GM21723 (cell line): ENCODE measurements around the gene CTDP1.
"Not testable (repeated sequence)": the region's sequence is repeated elsewhere in the genome, so short reads cannot be mapped to it uniquely, and the experiment has no call there.

Experiments
- ATAC-seq: cut with Tn5 transposase; IDR thresholded peaks from one replicate; pipeline ENCODE4 v1.9.1; 2021; ENCODE audit warnings: mild to moderate bottlenecking, moderate library complexity; ENCODE audit not compliant: unreplicated experiment

CTDP1 gene

DNA sequence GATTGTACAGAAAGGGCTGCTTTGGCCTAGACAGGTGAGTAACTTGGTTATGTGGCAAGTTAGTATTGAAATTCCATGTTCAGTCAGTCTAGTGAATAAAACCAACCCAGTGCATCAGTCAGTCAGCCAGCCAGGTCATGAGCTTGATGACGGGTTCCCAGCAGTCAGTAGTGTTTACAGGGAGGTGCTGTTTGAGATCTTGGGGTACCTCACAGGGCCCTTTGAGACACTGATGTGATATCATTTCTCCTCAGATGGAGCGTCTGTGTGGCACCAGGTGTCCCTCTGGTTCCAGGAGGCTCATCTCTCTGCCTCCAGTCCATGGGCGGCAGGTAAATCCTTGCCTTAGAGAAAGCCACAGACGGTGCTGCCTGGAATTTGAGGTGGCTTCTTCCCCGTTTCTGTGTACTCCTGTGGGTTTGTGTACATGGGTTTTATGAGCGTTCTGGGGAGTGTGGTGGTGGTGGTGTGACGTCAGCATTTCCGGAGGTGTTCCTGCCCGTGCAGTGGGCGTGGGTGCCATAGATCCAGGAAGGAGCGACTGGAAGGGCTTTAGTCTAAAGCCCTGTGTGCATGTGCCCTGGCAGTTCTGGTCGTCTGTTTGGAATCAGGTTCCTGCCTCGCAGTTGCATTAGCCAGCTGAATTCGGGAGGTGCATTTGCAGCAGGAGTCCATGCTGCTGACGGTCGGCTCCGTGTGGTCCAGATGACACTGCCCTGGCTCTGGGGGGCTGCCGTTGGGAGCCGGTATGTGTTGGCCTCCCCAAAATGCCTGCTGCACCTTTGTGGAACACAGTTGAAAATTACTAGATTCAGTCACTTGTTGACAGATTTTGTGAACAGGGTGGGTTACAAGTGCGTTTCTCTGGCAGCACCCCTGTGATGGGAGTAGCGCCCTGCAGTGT, 2.1 kb downstream of the CTDP1 start:
- ATAC-seq: no peak

DNA sequence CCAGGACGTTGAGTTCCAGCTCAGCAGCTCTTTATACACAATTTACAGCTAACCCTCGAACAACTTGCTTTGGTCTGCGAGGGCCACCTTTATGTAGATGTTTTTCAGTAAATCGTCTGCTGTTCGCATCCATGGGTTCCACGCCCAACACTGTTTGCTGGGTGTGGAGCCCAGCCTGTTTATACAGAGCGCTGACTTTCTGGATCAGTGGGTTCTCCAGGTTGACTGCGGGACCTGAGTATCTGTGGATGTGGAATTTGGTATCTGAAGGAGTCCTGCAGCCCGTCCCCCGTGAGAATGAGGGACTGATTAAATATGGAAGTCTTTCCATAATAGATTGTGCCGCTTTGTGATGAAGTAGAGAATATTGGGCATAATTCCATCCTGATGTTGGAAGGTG, 2.9 kb downstream of the CTDP1 start:
- no peak for ATAC-seq

DNA sequence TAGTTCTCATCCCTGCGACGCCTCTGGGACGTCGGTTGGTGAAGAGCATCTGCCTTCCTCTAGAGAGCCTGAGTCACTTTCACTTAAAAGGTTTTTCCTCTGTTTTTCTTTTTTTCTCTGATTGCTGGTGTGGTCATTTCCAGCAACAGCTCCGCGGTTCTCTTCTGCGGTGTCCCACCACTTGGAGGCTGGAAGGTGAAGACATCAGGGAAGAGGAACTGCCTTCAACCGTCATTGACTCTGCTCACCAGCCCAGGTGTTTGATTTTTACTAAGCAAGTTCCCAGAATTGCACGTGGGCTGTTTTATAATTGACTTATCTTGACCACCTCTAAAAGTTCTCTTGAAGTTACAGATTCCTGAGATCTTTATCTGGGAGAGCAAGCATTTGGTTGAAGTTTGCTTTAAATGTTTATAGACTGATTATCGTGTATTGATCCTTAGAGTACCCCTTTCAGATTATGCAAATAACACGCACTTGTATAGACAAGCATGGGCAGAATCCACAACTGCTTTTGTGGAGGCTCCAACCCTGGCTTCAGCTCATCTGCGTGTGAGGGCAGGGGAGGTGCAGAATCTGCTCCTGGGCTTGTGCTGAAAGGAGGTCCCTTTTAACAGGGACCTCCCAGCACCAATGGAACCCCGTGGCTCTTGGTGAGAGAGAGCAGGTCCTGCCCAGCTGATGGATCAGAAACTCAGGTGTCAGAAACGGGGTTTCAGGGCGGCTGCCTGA, 3.5 kb downstream of the CTDP1 start:
- ATAC-seq: no peak

DNA sequence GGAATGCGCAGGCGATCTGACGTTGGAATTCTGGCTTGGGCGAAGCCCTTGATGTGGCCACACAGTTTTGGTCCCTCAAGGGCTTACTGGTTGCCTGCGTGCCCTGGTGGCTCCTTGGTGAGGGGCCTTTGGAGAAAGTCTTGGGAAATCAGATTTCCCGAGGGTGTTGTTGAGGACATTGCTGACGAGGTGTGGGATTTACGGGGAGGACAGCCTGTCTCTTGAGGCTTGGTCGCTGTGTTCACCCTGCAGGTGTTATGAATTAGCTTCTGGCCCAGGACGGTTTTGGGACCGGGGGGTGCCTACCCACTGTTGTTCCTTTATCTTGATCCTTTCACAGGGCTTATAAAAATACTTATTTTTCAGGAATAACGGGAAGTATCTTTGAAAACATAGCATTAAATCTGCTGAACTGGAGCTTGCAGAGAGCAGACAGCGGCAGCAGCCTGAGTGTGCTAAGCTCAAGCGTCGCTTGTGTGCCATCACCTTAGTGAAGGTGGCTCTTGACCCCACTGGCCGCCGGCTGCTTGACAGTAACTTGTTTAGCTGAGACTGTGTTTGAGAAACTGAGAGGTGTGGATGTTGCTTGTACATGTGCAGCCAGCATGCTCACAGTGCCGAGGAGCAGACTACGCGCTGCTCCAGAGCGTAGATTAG, 4.2 kb downstream of the CTDP1 start:
- ATAC-seq: no peak

DNA sequence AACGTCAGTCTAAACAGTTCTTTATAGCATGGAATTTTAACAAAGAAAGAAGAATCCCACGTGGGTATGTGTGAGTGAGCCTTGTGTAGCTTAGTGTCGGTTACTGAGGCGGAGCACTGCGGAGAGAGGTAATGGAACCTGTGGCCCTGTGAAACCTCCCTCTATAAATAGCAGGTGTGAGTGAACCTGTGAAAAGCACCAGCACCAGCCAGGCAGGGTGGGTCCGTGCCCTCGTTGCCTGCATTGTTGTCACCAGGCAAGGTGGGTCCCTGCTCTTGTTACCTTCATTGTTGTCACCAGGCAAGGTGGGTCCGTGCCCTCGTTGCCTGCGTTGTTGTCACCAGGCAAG, 4.7 kb downstream of the CTDP1 start:
- ATAC-seq: no peak

GRCh38 chr18:79684787-79685186, 5.2 kb downstream of the CTDP1 start:
- no peak for ATAC-seq

DNA sequence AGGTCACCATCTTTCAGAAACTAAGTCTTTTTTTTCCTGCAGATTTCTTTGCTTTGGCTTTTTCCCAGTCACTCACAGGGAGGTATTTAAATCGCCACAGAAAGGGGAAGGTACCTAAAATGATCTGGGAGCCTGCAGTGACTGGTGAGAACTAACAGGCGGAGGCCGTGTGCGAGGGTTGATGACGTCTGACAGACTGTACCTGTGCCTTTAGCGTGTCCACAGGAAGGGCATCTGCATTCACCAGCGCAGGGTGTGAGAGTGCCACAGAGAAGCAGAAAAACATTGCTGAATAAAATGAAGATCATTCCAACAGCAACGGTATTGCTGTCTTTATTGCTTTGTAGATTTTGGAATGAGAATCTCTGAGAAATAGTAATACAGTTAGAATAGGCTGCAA, 5.7 kb downstream of the CTDP1 start:
- no peak for ATAC-seq

DNA sequence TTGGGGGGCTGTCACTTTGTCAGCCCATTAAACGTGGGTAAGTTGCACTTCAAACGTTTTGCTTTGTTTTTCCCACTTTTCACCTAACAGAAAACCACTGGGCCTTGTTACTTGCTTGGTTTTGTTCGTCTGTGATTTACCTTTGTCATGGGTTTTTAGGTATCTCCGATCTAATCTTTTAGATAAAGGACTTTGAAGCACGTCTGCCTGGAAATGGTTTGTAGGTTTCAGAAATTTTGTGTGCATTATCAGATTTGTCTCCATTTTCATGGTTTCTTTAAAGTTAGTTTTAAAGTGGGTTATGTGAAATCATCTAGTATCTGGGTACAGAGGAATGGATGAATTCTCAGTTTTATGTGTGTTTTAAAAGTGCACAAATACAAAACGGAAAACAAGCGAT, 6.4 kb downstream of the CTDP1 start:
- no peak for ATAC-seq

DNA sequence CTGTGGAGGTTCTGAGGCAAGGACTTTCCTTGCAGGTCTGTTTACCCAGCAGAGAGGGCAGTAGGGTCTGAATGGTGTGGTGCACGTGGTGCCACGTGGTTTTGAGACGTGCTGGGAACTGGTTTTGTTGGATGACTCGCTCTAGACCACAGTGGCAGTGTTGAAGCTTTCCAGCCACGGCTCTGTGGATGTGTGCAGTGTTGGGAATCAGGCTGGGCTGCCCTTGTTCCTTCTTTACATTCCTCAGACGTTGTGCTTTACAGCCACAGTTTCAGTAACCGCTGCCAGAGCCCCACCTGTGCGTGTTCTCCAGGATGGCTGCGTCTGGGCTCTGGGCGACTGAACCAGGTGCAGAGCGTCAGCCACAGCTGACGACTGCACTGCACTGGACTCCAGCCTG, 8.2 kb downstream of the CTDP1 start:
- no peak for ATAC-seq

GRCh38 chr18:79690071-79690470, 10.5 kb downstream of the CTDP1 start:
- no peak for ATAC-seq

- ATAC-seq: no peak
Measured at GRCh38 chr18:79690586-79691482, 11.2 kb downstream of the CTDP1 start.

DNA sequence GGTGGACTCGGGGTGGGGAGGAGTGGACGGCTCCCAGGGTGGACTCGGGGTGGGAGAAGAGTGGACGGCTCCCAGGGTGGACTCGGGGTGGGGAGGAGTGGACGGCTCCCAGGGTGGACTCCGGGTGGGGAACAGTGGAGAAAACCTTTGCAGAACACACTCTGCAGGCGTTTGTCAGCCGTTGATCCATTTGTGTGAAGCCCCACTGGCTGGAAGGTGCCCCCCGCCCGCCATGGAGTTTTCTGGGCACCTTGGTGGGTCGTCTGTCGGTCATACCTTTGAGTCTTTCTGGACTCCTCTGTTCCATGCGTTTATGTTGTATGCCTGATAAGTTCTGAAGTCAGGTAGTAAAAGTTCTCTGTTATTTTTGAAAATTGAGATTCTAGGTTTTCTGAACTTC, 12.5 kb downstream of the CTDP1 start:
- no peak for ATAC-seq

- ATAC-seq: no peak
Measured at GRCh38 chr18:79692886-79693285, 13.3 kb downstream of the CTDP1 start.

DNA sequence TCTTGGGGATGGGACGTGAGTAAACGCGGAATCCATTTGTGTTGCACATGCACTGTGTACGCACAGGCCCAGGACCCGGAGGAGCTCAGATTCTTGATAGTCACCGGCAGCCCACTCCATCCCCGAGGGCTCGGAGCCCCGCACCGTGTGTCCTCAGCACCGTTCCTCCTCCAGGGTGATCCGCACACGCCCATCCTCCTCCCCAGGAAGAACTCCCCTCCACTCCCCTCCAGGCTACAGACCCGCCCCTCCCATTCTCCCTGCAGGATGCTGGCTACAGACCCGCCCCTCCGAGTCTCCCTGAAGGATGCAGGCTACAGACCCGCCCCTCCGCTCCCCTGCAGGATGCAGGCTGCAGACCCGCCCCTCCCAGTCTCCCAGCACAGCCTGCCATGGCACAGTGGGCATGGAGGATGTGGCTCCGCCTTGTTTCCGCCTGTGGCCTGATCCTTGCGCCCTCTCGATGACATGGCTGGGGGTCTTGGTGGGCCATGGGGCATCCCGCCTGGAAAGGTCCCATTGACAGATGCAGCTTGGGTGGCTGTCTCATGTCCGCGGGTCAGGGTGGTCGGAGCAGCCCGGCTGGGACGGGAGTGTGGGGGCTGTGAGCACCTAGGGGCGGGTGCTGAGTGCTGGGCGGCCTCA, 14.1 kb downstream of the CTDP1 start:
- no peak for ATAC-seq

DNA sequence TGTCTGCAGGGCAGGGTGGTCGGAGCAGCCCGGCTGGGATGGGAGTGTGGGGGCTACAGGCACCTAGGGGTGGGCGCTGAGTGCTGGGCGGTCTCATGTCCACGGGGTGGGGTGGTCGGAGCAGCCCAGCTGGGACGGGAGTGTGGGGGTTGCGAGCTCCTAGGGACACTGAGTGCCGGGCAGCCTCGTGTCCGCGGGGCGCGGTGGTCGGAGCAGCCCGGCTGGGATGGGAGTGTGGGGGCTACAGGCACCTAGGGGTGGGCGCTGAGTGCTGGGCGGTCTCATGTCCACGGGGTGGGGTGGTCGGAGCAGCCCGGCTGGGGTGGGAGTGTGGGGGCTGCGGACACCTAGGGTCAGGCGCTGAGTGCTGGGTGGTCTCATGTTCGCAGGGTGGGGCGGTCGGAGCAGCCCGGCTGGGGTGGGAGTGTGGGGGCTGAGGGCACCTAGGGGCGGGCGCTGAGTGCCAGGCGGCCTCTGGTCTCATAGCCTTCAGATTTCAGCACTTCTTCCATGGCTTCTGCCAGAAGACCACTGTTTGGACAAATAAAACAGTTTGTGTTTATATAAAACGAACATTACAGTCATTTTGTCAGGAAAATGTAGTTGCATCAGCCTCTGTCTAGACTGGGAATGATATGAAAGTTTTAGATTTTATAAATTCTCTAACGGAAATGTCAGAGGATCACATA, 14.7 kb downstream of the CTDP1 start:
- ATAC-seq: not testable (repeated sequence)

DNA sequence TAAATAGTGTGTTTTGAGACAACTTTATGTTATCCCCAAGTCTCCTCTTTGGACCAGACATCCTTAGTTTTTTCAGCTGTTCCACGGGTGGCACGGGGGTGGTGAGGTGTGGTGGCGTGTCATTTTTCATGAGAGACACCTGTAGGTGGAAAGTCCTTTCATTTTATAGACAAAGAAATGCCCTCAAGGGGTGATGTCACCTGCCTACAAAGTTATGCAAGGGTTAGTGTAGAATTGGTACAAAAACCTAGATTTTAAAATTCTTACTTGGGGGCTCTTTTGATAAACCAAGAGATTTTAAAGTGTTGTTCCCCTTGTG, 15.3 kb downstream of the CTDP1 start:
- no peak for ATAC-seq

DNA sequence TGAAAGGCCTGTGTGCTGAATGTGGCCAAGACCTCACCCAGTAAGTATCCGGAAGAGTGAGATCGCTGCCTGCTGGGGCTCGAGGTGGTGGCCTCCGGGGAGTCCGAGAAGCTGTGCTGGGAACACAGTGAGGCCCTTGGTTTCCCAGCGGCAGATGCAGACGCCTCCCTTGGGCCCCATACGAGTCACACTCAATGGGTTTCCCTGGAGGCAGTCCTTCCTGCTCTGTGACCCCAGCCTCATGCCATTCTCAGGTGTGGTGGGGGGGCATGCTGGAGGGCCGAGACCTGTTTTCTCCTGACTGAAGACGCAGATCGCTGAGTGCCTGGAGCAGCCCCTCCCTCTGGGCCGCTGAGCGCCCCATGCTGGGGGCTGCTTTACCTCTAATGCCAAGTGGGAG, 15.7 kb downstream of the CTDP1 start:
- no peak for ATAC-seq

- ATAC-seq: no peak
Measured at GRCh38 chr18:79695856-79696850, 16.6 kb downstream of the CTDP1 start.

DNA sequence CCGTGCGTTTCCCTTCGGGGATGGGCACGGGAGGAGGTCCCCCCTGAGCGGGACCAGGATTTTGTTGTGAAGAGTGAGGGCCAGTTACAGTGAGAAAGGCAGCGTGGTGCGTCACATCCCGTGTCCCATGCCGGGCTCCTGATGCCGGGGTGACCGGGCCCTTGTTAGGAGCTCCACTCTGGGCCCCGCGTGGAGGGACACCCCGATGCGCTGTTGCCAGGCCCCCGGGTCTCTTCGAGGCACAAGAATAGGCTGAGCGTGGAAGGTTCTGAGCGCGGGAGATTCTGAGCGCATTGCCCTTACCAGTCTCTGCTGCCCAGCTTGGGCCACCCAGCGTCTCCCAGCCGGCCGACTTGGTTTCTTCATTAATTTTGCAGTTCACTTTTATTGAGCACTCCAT, 17.6 kb downstream of the CTDP1 start:
- ATAC-seq: no peak
